ENCODE measurements around the gene SPATA32. TPM values are rescaled to one million over a fixed set of nuclear protein-coding genes. Genes with fewer than 3 reads are reported as not detected.

The SPATA32 gene
- total RNA-seq, 1 experiment from 2014 or later, result 0.48 TPM

DNA sequence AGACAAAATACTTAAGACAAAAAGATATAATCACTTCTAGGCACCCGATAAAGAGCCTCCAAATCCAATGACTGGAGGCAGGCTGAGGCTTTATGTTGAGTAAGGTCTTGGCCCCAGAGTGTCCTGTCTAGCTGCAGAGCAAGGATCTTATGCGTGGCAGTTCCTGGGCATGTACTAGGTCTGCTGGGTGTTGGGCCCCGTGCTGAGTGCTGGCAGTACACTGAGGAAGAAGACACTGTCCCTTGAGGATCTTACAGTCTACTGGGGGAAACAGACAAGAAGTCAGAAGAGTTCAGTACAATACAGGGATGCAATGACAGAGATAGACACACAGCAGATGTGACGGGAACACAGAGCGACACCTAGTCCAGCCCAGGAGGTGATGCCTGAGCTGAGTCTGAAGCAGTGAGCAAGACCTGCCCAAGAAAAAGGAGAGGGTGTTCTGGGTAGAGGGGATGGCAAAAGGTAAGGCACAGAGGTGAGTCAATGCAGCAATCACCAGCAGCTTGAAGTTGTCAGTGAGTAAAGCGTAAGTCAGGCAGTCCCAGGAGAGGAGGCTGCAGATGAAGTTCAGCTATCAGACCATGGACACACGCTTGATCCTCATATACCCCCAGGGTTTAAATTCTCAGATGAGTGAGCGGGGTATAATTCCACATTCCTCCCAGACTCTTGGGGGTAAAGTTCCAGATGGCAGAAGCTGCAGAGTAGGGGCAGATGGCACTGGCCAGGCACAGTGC, 36.8 kb upstream of the SPATA32 start:
- TF ChIP-seq, protein P1, sequence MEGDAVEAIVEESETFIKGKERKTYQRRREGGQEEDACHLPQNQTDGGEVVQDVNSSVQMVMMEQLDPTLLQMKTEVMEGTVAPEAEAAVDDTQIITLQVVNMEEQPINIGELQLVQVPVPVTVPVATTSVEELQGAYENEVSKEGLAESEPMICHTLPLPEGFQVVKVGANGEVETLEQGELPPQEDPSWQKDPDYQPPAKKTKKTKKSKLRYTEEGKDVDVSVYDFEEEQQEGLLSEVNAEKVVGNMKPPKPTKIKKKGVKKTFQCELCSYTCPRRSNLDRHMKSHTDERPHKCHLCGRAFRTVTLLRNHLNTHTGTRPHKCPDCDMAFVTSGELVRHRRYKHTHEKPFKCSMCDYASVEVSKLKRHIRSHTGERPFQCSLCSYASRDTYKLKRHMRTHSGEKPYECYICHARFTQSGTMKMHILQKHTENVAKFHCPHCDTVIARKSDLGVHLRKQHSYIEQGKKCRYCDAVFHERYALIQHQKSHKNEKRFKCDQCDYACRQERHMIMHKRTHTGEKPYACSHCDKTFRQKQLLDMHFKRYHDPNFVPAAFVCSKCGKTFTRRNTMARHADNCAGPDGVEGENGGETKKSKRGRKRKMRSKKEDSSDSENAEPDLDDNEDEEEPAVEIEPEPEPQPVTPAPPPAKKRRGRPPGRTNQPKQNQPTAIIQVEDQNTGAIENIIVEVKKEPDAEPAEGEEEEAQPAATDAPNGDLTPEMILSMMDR (conservative IDR thresholded peaks at IDR 0.05), result no peak
- TF ChIP-seq EZH2 (IDR thresholded peaks at IDR 0.05; ENCODE audit: low read depth), result no peak
- H3K27ac ChIP-seq, result peak overlapping the region; percentile 82; the same call in 1 of the 2 replicates
- peaks cover 100% of the 10 kb centered on the region for H3K79me2 ChIP-seq (ENCODE audit: low read depth)
- ChIA-PET CTCF (no interaction called here), POLR2A (ENCODE audit: unreplicated experiment) (no interaction called here)
- no peak overlapping the region for H3K4me2 ChIP-seq
- peaks cover 30% of the 10 kb centered on the region for H3K36me3 ChIP-seq (ENCODE audit: low read depth)
- H2AFZ ChIP-seq, result no peak overlapping the region
- intact Hi-C loops (cut with micrococcal nuclease; ENCODE audit: unreplicated experiment), result no loop called here
- no peaks in the 10 kb centered on the region for H3K27me3 ChIP-seq (ENCODE audit: insufficient read depth, low read depth)
- no peak for DNase-seq
- no peaks in the 10 kb centered on the region for H3K9me3 ChIP-seq (ENCODE audit: insufficient read depth, low read depth)
- H3F3A ChIP-seq (ENCODE audit: insufficient read depth, low read depth), result peaks cover 78% of the 10 kb centered on the region
- no peaks in the 10 kb centered on the region for H3K9me2 ChIP-seq (ENCODE audit: insufficient read depth)
- peaks cover 45% of the 10 kb centered on the region for H3K4me1 ChIP-seq (replicated peaks; ENCODE audit: insufficient read depth)
- H3K4me3 ChIP-seq, result no peak overlapping the region
- H4K20me1 ChIP-seq (ENCODE audit: insufficient read depth), result peaks cover 14% of the 10 kb centered on the region
- no TSS peak for BruUV-seq (replicated peaks)

DNA sequence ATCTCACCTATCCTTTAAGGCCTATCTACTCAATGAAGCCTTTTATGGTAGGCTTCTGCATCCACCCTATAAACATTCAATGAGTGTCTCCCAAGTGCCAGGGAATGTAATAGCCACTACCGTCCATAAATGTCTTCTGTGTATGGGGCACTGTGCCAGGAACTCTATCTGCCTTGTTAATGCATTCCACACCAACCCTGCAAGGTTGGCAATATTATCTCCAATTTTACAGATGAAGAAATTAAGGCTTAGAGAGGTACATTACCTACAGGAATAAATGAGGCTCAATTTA, 34.9 kb upstream of the SPATA32 start:
- Histone ChIP-seq H3K27me3 (ENCODE audit: insufficient read depth, low read depth) (no peaks in the 10 kb centered on the region), H4K20me1 (ENCODE audit: insufficient read depth) (peaks cover 12% of the 10 kb centered on the region), H3K4me1 (replicated peaks; ENCODE audit: insufficient read depth) (peaks cover 61% of the 10 kb centered on the region), H3K4me2 (peak overlapping the region; percentile 59), H3F3A (ENCODE audit: insufficient read depth, low read depth) (peaks cover 75% of the 10 kb centered on the region), H3K27ac (peak overlapping the region; percentile 82), H3K4me3 (no peak overlapping the region), H3K36me3 (ENCODE audit: low read depth) (peaks cover 33% of the 10 kb centered on the region), H3K9me2 (ENCODE audit: insufficient read depth) (no peaks in the 10 kb centered on the region), H2AFZ (no peak overlapping the region), H3K79me2 (ENCODE audit: low read depth) (peaks cover 99% of the 10 kb centered on the region), H3K9me3 (ENCODE audit: insufficient read depth, low read depth) (no peaks in the 10 kb centered on the region)
- ChIA-PET CTCF (no interaction called here), POLR2A (ENCODE audit: unreplicated experiment) (no interaction called here)
- TF ChIP-seq EZH2 (IDR thresholded peaks at IDR 0.05; ENCODE audit: low read depth), result no peak
- TF ChIP-seq, protein P1 (conservative IDR thresholded peaks at IDR 0.05), result no peak
- intact Hi-C loops (cut with micrococcal nuclease; ENCODE audit: unreplicated experiment), result no loop called here
- peak in 1 of 2 experiments; percentile 57 for DNase-seq
- no TSS peak for BruUV-seq (replicated peaks)

DNA sequence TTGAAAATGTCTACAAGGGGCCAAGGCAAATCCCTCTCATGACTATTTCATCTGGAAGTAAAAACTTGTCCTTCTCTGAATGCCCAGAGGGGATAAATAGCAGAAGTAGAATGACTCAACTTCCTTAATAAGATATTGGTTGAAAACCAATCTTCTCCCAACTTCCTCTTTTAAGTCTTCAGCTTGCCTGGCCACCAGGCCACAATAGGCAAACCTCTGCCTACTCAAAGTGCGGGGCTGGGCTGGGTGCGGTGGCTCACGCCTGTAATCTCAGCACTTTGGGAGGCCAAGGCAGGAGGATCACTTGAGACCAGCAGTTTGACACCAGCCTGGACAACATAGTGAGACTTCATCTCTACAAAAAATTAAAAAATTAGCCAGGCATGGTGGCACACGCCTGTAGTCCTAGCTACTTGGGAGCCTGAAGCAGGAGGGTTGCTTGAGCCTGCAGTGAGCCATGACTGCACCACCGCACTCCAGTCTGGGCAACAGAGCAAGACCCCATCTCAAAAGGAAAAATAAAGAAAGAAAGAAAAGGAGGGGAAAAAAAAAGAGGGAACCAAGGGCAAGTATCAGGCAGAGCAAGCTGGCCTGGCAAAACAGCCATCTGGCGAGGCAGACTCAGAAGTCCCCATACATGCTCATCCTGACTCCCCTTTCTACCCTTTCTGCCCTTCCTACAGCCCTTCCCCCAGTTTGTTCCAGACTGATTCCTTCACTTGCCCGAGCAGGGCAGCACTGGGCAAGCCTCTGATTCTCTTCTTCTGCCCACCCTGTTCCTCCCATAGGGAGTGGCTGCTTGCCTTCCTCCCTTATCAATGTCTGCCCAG, 34.3 kb upstream of the SPATA32 start:
- intact Hi-C loops (cut with micrococcal nuclease; ENCODE audit: unreplicated experiment), result no loop called here
- Histone ChIP-seq H2AFZ (no peak overlapping the region), H3K4me1 (replicated peaks; ENCODE audit: insufficient read depth) (peaks cover 61% of the 10 kb centered on the region), H3K27me3 (ENCODE audit: insufficient read depth, low read depth) (no peaks in the 10 kb centered on the region), H3K4me2 (peak overlapping the region; percentile 59), H3K4me3 (no peak overlapping the region), H3K79me2 (ENCODE audit: low read depth) (peaks cover 99% of the 10 kb centered on the region), H3K36me3 (ENCODE audit: low read depth) (peaks cover 38% of the 10 kb centered on the region), H4K20me1 (ENCODE audit: insufficient read depth) (peaks cover 7% of the 10 kb centered on the region), H3K27ac (peak overlapping the region; percentile 82), H3K9me3 (ENCODE audit: insufficient read depth, low read depth) (no peaks in the 10 kb centered on the region), H3K9me2 (ENCODE audit: insufficient read depth) (no peaks in the 10 kb centered on the region), H3F3A (ENCODE audit: insufficient read depth, low read depth) (peaks cover 77% of the 10 kb centered on the region)
- ChIA-PET CTCF (no interaction called here), POLR2A (ENCODE audit: unreplicated experiment) (interaction anchor here (0.7 kb wide), 2 partner anchors 15 to 21 kb away, joined by 3 to 5 read pairs; partner anchors contain the start of gene MAP3K14)
- TF ChIP-seq, protein P1 (conservative IDR thresholded peaks at IDR 0.05), result no peak
- TF ChIP-seq EZH2 (IDR thresholded peaks at IDR 0.05; ENCODE audit: low read depth), result no peak
- BruUV-seq (replicated peaks), result no TSS peak
- DNase-seq, result peak in 1 of 2 experiments; percentile 94

Measured in PC-9 (cell line).